Activated naive CD4-positive, alpha-beta T cell treated with anti-CD3 and anti-CD28 coated beads for 36 hours (primary cell): Measurements from ENCODE around the gene CBY1. TPM values are rescaled to one million over a fixed set of nuclear protein-coding genes. Genes with fewer than 3 reads are reported as not detected.

Experiments
- CTCF ChIA-PET: fragments of 350-600 bp; sonication (Branson Sonifier 250); formaldehyde crosslinking; loops from one replicate; lab custom pipeline; 2021; ENCODE audit warnings: antibody characterized with exemption; lab: Charles Lee
- DNase-seq: peaks from one replicate; pipeline ENCODE4 v3.0.0-alpha.2; 2020
- H3K27ac Mint-ChIP-seq: one replicate; pipeline ENCODE4 v1.8.0; 2021; ENCODE audit warnings: mild to moderate bottlenecking, mixed read lengths
- H3K27me3 Mint-ChIP-seq: one replicate; pipeline ENCODE4 v1.8.0; 2021; ENCODE audit warnings: low read depth, mixed read lengths
- H3K36me3 Mint-ChIP-seq: one replicate; pipeline ENCODE4 v1.8.0; 2021; ENCODE audit warnings: low read depth, mixed read lengths
- H3K4me1 Mint-ChIP-seq: one replicate; pipeline ENCODE4 v1.8.0; 2021; ENCODE audit warnings: low read depth, mixed read lengths
- H3K4me3 Mint-ChIP-seq: one replicate; pipeline ENCODE4 v1.8.0; 2021; ENCODE audit warnings: mild to moderate bottlenecking, moderate library complexity, mixed read lengths
- H3K9me3 Mint-ChIP-seq: one replicate; pipeline ENCODE4 v1.8.0; 2021; ENCODE audit warnings: mixed read lengths
- intact Hi-C: fragments of 100-400 bp; cut with micrococcal nuclease; formaldehyde crosslinking; loops from one replicate; pipeline ENCODE4 v1.15.1; 2023
- total RNA-seq, 2 experiments: library from RNA; stranded (reverse); gene quantifications; one replicate each; pipeline ENCODE4 v1.2.3, GENCODE V29; 2021

CBY1 gene
- total RNA-seq, 2 experiments from 2014 or later: 8.8 to 9.4 TPM

DNA sequence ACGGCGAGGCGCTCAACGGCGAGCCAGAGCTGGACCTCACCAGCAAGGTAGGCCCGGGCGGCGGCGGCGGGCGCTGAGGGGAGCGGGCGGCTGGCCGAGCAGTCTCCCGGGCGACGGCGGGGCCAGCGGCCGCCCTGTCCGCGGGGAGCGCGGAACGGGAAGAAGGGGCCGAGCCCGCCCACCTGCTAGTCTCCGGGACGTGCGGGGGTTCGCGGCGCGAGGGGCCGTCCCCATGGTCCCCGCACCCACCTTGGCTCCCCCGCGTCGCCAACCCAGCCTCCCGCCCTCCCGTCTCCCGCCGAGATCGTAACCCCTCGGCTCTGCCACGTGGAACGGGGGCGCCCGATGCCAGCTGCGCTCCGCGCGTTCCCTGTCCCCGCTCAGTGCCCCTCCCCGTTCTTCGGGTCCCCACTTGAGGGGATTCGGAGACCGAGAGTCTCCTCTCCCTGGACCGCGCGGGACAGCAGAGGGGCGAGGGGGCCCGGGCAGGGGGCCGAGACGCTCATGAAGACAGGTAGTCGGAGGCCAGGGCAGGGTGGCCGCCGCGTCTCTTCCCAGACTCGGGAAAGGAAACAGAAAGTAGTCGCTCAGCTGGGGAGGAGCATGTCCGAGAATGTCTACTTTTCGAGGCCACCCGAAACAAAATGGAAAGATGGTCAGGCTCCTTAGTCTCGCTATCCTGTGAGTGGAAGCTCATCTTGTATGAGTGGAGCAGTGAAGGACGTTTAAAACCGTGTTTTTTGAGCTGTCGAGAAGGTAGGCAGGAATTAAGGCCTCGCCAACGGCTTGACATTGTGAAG, 49.9 kb downstream of the CBY1 start:
- peaks cover 19% of the 10 kb centered on the region for H3K36me3 Mint-ChIP-seq
- intact Hi-C loops: loop anchor here (5.0 to 10.0 kb wide), 3 partner anchors 278 to 391 kb away; partner anchors contain the start of genes APOBEC3B and APOBEC3H
- CTCF ChIA-PET: interaction anchor here (0.9 to 1.8 kb wide), 4 partner anchors 24 to 269 kb away, joined by 3 to 5 read pairs (median 4); partner anchors contain the start of gene TOMM22
- no peaks in the 10 kb centered on the region for H3K27me3 Mint-ChIP-seq
- peaks cover 54% of the 10 kb centered on the region for H3K4me1 Mint-ChIP-seq
- peak; percentile 52 for DNase-seq
- H3K4me3 Mint-ChIP-seq: peak overlapping the region; percentile 86
- H3K27ac Mint-ChIP-seq: peak overlapping the region; percentile 86
- no peaks in the 10 kb centered on the region for H3K9me3 Mint-ChIP-seq

DNA sequence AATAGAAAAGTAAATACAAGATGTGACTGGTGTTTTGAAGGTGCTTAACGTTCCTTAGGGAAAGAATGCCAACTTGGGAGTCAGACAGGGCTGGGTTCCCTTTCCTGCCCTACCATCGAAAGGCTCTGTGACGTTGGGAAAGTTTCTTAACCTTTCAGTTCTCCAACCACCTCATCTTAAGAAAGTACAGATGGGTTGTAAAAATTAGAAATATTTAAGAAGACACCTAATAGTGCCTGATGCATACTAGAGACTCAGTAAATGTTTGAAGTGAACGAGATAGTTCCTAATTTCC, 50.4 kb downstream of the CBY1 start:
- Mint-ChIP-seq H3K4me3 (peak overlapping the region; percentile 86), H3K36me3 (peaks cover 19% of the 10 kb centered on the region), H3K27ac (peak overlapping the region; percentile 86), H3K4me1 (peaks cover 49% of the 10 kb centered on the region), H3K27me3 (no peaks in the 10 kb centered on the region), H3K9me3 (no peaks in the 10 kb centered on the region)
- no peak for DNase-seq
- intact Hi-C loops: loop anchor here (5.0 to 10.0 kb wide), 3 partner anchors 278 to 390 kb away; partner anchors contain the start of genes APOBEC3B and APOBEC3H
- CTCF ChIA-PET: interaction anchor here (1.0 to 1.8 kb wide), 3 partner anchors 18 to 163 kb away, joined by 3 to 7 read pairs (median 5); no protein-coding TSS in a partner anchor

DNA sequence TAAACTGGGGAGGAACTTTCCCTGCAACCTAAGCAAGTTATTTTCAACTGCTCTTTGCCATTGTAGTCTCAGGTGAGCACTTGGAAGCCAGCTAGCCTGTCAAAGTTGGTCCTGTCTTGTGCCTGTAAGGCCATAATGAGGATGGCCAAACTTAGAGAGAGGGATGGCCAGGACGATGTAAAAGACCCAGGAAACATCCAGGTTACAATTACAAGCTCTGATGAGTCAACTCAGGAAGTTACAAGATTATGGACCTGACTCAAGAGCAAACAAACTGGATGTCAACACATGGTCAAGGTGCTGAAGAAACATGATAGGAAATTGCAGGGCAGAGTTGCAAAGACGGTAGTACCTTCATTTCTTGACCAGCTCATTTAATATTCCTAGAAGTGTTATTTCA, 50.9 kb downstream of the CBY1 start:
- Mint-ChIP-seq H3K36me3 (peaks cover 19% of the 10 kb centered on the region), H3K9me3 (no peaks in the 10 kb centered on the region), H3K27me3 (no peaks in the 10 kb centered on the region), H3K4me3 (peak overlapping the region; percentile 86), H3K4me1 (peaks cover 53% of the 10 kb centered on the region), H3K27ac (peak overlapping the region; percentile 86)
- intact Hi-C loops: loop anchor here (5.0 to 10.0 kb wide), 3 partner anchors 277 to 390 kb away; partner anchors contain the start of genes APOBEC3B and APOBEC3H
- CTCF ChIA-PET: interaction anchor here (0.7 to 1.8 kb wide), 5 partner anchors 17 to 163 kb away, joined by 3 to 7 read pairs (median 4); no protein-coding TSS in a partner anchor
- no peak for DNase-seq

DNA sequence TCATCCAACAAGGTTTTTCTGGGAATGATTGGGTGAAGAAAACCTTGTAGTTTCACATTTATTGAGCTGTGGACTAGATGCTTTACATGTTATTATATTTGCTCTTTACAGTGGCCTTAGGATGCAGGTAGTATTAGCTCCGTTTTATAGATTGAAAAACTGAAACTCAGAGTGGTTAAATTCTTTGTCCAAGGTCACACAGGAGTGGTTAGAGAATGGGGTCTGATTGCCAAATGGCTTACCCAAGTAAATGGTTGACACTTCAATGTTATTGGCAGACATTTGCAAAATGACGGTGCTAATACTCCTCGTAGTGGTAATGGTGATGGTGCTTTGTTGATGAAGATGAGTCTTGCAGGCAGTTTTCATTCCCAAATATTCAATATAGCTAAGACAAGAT, 51.5 kb downstream of the CBY1 start:
- Mint-ChIP-seq H3K36me3 (peaks cover 19% of the 10 kb centered on the region), H3K9me3 (no peaks in the 10 kb centered on the region), H3K4me1 (peaks cover 60% of the 10 kb centered on the region), H3K27ac (no peak overlapping the region), H3K27me3 (no peaks in the 10 kb centered on the region), H3K4me3 (no peak overlapping the region)
- CTCF ChIA-PET: interaction anchor here (1.2 to 1.8 kb wide), 3 partner anchors 16 to 58 kb away, joined by 4 to 7 read pairs (median 5); no protein-coding TSS in a partner anchor
- no peak for DNase-seq
- intact Hi-C loops: loop anchor here (5.0 to 10.0 kb wide), 3 partner anchors 277 to 389 kb away; partner anchors contain the start of genes APOBEC3B and APOBEC3H

DNA sequence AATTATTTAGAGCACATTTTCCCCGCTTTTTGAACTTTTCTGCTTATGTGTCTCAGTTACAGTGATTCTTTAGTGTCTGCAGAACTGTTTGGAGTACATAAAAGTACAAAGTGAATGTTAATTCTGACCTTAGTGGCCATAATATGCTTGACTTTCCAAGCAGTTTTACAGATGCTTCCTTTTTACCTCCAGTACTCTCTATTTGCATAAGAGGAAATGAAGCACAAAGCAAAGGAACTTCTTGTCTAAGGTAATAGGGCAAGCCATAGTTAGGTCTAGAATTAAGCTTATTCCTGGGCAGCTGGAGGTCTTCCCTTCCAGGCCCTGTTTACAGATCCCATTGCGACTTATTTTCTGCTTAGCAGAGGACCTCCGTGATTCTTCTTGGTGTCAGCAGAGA, 52.9 kb downstream of the CBY1 start:
- CTCF ChIA-PET: no interaction called here
- intact Hi-C loops: loop anchor here (5.0 to 10.0 kb wide), 3 partner anchors 275 to 388 kb away; partner anchors contain the start of genes APOBEC3B and APOBEC3H
- H3K27ac Mint-ChIP-seq: no peak overlapping the region
- H3K27me3 Mint-ChIP-seq: no peaks in the 10 kb centered on the region
- peaks cover 19% of the 10 kb centered on the region for H3K36me3 Mint-ChIP-seq
- H3K9me3 Mint-ChIP-seq: no peaks in the 10 kb centered on the region
- no peak for DNase-seq
- no peak overlapping the region for H3K4me3 Mint-ChIP-seq
- H3K4me1 Mint-ChIP-seq: peaks cover 68% of the 10 kb centered on the region

DNA sequence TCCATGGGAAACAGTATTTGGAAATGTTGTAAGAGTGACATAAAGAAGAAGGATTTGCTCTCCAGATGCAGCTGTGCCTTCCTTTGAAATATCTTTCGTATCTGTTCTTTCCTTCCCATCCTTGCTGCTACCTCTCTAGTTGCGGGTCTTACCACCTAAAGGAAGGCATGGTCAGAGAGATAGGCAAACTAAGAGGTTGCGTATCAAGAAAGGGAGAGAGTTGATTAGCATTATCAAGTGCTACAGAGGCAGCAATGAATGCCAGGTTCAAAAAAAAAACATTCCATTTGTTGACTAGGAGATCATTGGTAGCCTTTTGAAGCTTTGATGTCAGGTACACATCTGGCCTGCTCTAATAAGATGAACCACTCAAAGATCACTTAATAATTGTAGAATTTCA, 53.9 kb downstream of the CBY1 start:
- Mint-ChIP-seq H3K27me3 (no peaks in the 10 kb centered on the region), H3K4me1 (peaks cover 64% of the 10 kb centered on the region), H3K36me3 (peaks cover 19% of the 10 kb centered on the region), H3K27ac (no peak overlapping the region), H3K4me3 (no peak overlapping the region), H3K9me3 (no peaks in the 10 kb centered on the region)
- CTCF ChIA-PET: interaction anchor here (0.6 kb wide), 1 partner anchor 161 kb away, joined by 4 read pairs; no protein-coding TSS in a partner anchor
- intact Hi-C loops: no loop called here
- no peak for DNase-seq

DNA sequence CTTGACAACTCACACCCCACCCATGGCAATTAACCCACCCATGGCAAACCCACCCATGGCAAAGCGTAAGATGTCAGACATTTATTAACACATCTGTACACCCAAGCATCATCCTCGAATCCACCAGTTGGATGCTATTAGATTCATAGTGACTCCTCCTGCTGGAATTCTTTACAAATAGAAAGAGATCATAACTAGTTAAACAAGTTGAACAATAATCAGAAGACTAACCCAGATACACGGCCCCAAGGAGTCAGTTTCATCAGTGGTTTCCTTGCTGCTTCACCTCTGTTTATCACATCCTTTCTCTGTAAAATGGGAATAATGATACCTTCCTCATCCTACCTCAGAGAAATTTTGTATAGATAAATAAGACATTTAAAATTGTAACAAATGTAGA, 54.4 kb downstream of the CBY1 start:
- DNase-seq: no peak
- Mint-ChIP-seq H3K36me3 (peaks cover 19% of the 10 kb centered on the region), H3K4me3 (no peak overlapping the region), H3K27ac (no peak overlapping the region), H3K9me3 (no peaks in the 10 kb centered on the region), H3K4me1 (peaks cover 65% of the 10 kb centered on the region), H3K27me3 (no peaks in the 10 kb centered on the region)
- intact Hi-C loops: no loop called here
- CTCF ChIA-PET: interaction anchor here (0.6 to 1.2 kb wide), 2 partner anchors 14 to 160 kb away, joined by 3 to 4 read pairs; no protein-coding TSS in a partner anchor

DNA sequence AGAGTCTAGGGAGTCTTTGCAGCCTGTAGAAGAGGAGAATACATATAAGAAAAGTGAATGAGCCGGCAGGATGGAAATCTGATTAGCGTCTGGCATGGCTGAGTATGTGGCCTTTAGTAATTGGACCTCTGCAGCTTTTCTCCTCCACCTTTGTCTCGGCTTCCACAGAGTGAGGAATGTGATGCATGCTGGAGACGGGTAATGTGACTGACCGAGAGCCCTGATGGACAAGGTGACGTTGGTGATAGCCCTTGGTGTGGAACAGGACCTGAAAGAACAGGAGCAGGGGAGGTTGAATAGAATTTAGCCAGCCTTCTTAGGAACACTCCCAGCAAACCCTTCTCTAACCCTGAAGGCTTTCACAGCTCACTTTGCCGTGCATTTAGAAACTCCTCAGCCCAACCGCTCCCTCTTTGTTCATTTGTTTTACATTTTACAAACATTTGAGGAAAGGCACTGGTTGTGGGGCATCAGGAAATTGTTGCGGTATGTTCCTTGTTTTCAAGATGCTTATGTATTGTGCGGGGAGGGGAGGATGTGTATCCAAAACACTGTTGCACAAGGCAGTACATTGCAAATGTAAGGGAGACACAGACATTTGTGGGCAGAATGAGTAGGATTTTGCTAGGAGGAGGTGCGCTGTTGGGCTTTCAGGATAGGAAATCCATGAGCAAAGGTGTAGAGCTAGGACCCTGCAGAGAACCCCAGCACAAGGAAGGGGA, 56.2 kb downstream of the CBY1 start:
- no peak overlapping the region for H3K27ac Mint-ChIP-seq
- intact Hi-C loops: no loop called here
- CTCF ChIA-PET: no interaction called here
- DNase-seq: no peak
- no peaks in the 10 kb centered on the region for H3K27me3 Mint-ChIP-seq
- peaks cover 57% of the 10 kb centered on the region for H3K4me1 Mint-ChIP-seq
- H3K4me3 Mint-ChIP-seq: no peak overlapping the region
- no peaks in the 10 kb centered on the region for H3K9me3 Mint-ChIP-seq
- H3K36me3 Mint-ChIP-seq: peaks cover 17% of the 10 kb centered on the region

DNA sequence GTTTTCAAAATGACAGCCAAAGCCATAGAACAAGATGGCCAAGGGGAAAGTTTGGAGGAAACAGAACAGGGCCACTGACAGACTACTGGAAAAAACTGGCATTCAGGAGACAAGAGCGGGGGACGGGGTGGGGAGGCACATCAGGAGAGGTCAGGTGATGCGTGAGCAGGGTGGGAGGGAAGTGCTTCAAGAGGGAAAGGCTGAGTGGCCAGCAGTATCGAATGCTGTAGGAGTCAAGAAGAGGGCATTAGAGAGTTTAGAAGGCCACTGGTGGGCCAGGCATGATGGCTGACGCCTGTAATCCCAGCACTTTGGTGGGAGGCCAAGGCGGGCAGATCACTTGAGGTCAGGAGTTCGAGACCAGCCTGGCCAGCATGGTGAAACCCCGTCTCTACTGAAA, 57.5 kb downstream of the CBY1 start:
- Mint-ChIP-seq H3K27ac (no peak overlapping the region), H3K27me3 (no peaks in the 10 kb centered on the region), H3K4me3 (no peak overlapping the region), H3K36me3 (peaks cover 13% of the 10 kb centered on the region), H3K4me1 (peaks cover 45% of the 10 kb centered on the region), H3K9me3 (no peaks in the 10 kb centered on the region)
- intact Hi-C loops: no loop called here
- CTCF ChIA-PET: no interaction called here
- no peak for DNase-seq

DNA sequence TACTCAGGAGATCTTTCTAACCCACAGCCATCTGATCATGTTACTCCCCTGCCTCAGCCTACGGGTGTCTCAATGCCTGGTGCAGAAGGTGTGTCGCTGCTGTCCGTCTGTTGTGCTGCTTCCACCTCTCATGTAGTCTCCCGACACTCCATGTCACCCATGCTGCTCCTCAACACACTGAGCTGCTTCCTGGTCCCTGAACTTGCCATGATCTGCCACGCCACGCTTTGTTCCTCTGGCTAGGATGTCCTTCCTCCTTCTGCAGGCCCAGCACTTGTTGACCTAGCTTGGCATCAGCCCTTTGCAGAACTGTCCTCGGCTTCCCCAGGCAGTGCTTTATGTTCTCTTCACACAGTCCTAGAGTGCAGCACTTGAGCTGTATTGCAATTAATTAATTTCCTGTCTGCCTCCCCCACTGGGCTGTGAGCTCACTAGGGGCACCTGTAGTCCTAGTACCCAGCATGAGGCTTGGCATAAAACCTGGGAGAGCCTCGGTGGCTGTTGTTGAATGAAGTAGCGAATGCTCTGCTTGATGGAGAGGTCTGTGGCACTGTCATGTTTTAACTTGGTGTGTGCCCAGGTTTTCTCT, 58.8 kb downstream of the CBY1 start:
- CTCF ChIA-PET: interaction anchor here (1.0 kb wide), 1 partner anchor 10 kb away, joined by 5 read pairs; no protein-coding TSS in a partner anchor
- no peak for DNase-seq
- no peaks in the 10 kb centered on the region for H3K27me3 Mint-ChIP-seq
- H3K9me3 Mint-ChIP-seq: no peaks in the 10 kb centered on the region
- no peak overlapping the region for H3K27ac Mint-ChIP-seq
- peaks cover 37% of the 10 kb centered on the region for H3K4me1 Mint-ChIP-seq
- no peak overlapping the region for H3K4me3 Mint-ChIP-seq
- H3K36me3 Mint-ChIP-seq: peaks cover 11% of the 10 kb centered on the region
- intact Hi-C loops: no loop called here

DNA sequence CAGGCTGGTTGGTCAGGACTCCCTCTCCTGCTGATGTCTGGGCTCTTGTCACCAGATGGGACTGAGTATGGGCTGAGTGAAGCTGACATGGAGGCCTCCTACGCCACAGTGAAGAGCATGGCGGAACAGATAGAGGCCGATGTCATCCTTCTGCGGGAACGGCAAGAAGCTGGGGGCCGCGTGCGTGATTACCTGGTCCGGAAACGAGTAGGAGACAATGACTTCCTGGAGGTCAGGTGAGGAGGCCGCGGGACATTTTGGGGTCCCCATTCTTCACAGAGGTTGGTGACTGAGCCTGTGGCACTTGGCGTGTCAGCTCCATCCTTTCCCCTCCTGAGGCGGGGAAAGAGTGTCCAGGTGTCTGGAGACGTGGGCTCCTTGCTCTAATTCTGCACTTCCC, 59.4 kb downstream of the CBY1 start:
- H3K4me1 Mint-ChIP-seq: peaks cover 31% of the 10 kb centered on the region
- peak overlapping the region; percentile 68 for H3K27ac Mint-ChIP-seq
- no peaks in the 10 kb centered on the region for H3K9me3 Mint-ChIP-seq
- intact Hi-C loops: no loop called here
- DNase-seq: no peak
- no peak overlapping the region for H3K4me3 Mint-ChIP-seq
- CTCF ChIA-PET: interaction anchor here (1.0 kb wide), 1 partner anchor 9 kb away, joined by 5 read pairs; no protein-coding TSS in a partner anchor
- peaks cover 11% of the 10 kb centered on the region for H3K36me3 Mint-ChIP-seq
- no peaks in the 10 kb centered on the region for H3K27me3 Mint-ChIP-seq

DNA sequence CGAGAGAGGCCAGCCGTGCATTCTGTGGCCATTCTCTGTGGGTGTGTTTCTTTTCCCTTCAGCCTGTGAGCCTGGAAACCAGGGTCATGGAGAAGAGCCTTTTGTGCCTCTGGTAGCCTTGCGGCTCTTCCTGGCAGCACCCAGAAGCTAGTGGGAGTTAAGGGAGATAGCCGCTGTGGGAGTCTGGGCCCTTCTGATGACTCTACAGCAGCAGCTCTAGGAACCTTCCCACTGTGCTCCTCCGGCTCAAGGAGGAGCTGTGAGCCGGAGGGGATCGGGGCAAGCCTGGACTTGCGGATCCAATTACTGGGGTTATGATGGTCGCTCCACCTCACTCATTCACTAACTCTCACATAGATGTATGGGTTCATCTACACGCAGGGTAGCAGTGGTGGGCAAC, 59.8 kb downstream of the CBY1 start:
- CTCF ChIA-PET: no interaction called here
- peaks cover 11% of the 10 kb centered on the region for H3K36me3 Mint-ChIP-seq

More for the DNA sequence above, 59.8 kb downstream of the CBY1 start:
- DNase-seq: no peak
- H3K27ac Mint-ChIP-seq: peak overlapping the region; percentile 68
- H3K4me1 Mint-ChIP-seq: peaks cover 28% of the 10 kb centered on the region
- H3K9me3 Mint-ChIP-seq: no peaks in the 10 kb centered on the region
- intact Hi-C loops: no loop called here
- no peak overlapping the region for H3K4me3 Mint-ChIP-seq
- H3K27me3 Mint-ChIP-seq: no peaks in the 10 kb centered on the region
